LNCAP (cell line): ENCODE measurements around the gene SIRT4.

Experiments
- TF ChIP-seq, protein P1 (sequence below): fragments of 450-650 bp; IDR thresholded peaks from 2 replicates; pipeline ENCODE4 v1.5.1; 2017; ENCODE audit warnings: mild to moderate bottlenecking

The SIRT4 gene

DNA sequence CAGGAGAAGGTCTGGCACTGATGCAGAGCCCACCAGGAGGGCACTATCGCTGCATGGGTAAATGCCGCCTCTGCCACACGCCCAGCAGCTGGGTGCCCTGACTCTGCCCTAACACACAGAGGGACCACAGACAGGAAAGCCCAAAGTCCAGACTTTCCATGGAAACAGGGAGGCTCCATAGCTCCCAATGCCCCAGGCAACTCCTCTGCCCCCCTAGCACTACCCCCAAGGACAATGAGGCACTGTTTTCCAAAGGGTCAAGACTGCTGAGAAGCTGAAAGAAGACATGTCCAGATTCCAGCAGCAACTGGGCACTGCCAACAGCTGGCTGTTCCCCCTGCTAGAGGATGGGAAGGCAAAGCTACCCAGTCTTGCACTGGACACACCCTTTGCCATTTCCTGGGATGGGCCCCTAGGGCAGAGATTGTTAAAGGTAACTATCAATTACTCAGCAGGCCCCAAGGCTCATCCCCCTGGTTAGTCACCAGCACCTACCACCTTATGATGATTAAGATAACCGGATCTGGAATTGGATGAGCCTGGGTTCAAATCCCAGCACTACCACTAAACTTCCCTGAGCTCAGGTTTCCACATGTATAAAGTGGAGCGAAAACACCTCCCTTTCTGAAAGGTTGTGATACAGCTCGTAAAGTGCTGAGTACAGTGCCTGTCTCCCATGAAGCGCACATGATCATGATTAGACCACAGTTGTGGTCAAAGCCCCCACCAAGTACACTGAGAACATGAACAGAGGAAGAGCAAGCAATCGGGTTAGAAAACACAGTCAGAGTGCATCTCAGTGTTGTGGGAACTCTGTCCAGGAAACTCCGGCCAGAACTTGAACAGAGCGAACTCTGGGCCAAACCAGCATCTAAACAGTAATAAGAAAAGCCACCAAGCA lies 39.9 kb upstream of the SIRT4 start:
- TF ChIP-seq, protein P1, sequence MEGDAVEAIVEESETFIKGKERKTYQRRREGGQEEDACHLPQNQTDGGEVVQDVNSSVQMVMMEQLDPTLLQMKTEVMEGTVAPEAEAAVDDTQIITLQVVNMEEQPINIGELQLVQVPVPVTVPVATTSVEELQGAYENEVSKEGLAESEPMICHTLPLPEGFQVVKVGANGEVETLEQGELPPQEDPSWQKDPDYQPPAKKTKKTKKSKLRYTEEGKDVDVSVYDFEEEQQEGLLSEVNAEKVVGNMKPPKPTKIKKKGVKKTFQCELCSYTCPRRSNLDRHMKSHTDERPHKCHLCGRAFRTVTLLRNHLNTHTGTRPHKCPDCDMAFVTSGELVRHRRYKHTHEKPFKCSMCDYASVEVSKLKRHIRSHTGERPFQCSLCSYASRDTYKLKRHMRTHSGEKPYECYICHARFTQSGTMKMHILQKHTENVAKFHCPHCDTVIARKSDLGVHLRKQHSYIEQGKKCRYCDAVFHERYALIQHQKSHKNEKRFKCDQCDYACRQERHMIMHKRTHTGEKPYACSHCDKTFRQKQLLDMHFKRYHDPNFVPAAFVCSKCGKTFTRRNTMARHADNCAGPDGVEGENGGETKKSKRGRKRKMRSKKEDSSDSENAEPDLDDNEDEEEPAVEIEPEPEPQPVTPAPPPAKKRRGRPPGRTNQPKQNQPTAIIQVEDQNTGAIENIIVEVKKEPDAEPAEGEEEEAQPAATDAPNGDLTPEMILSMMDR, result no peak

GRCh38 chr12:120262852-120263747 lies 39.0 kb upstream of the SIRT4 start:
- TF ChIP-seq, protein P1, result no peak

DNA sequence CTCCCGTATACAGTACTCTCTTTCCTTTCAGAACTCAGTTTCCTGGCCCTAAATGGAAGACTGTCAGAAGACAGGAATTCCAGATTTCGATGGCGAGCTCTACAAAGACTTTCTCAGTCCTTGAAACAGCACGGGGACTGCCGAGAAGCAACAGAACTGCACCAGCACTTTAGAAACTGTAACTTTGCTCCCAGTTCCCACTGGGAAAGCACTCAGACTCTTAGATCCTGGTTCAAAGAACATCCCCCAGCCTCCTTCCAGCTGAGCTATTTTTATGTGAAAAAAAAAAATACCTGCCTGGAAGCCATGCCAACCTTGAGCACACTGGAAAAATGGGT lies 38.4 kb upstream of the SIRT4 start:
- TF ChIP-seq, protein P1, result no peak

GRCh38 chr12:120264086-120264903 lies 37.8 kb upstream of the SIRT4 start:
- TF ChIP-seq, protein P1, result no peak

DNA sequence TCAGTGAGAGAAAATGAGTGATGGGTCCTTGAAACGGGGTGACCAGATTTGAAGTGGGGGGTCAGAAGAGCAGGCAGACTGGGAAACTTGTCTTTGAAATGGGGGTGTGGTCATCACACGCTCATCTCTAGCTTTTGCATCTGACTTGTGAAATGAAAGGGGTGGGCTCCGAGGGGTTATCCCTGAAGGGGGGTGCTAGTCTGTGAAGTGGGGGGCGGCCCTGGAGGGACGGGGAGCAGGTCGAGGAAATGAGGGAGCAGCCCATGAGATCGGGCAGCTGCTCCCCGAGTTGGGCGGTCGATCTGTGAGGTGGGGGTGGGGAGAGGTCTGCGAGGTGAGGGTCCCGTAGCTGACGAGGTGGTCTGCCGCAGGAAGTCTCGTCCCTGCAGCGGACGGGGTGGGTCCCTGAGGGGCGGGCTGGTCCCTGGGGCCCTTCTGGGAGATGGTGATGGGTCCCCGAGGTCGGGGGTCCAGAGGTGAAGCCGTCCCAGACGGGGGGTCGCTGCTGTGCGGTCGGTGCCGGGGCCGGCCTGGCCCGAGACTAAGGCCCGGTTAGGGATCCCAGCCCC lies 37.1 kb upstream of the SIRT4 start:
- TF ChIP-seq, protein P1, result no peak

- TF ChIP-seq, protein P1, result peak; percentile 88
Measured at GRCh38 chr12:120265473-120266179, 36.5 kb upstream of the SIRT4 start, which contains the start of gene PXN. Gene PXN, minus strand, starts transcription at chr12:120265730. Its CDS starts 101 bp downstream, at chr12:120265629.
